H1 (cell line): ENCODE measurements around the gene GPC1. TPM values are rescaled to one million over a fixed set of nuclear protein-coding genes. Genes with fewer than 3 reads are reported as not detected.

Source experiments
- BCL11A ChIP-seq, 2 experiments: IDR thresholded peaks; one replicate each; pipeline ENCODE4 v1.6.1; 2011; ENCODE audit warnings: low read depth in 2 of 2, low read length in 2 of 2, mild to moderate bottlenecking in 2 of 2
- CEBPB ChIP-seq: IDR thresholded peaks from 2 replicates; pipeline ENCODE4 v1.6.1; 2012; ENCODE audit warnings: low read depth, low read length
- EP300 ChIP-seq, 2 experiments: IDR thresholded peaks; 1 replicate in 1 of 2; 2 replicates in 1 of 2; pipeline ENCODE4 v1.6.1; 2011 to 2012; ENCODE audit warnings: low read depth in 2 of 2, low read length in 2 of 2, mild to moderate bottlenecking in 2 of 2, borderline replicate concordance in 1 of 2, inconsistent platforms in 1 of 2, moderate library complexity in 1 of 2
- KDM5A ChIP-seq: fragments of 200-600 bp; IDR thresholded peaks from 2 replicates; pipeline ENCODE4 v1.7.1; 2012; ENCODE audit warnings: mild to moderate bottlenecking, low read length, inconsistent platforms, mixed read lengths
- NANOG ChIP-seq: IDR thresholded peaks from 2 replicates; pipeline ENCODE4 v1.6.1; 2011; ENCODE audit warnings: low read length, low read depth, mild to moderate bottlenecking, inconsistent platforms; ENCODE audit not compliant: insufficient read depth, poor library complexity, severe bottlenecking
- NRF1 ChIP-seq: IDR thresholded peaks from 2 replicates; pipeline ENCODE4 v1.6.1; 2011; ENCODE audit warnings: mild to moderate bottlenecking, low read depth, low read length, improper control_type of control experiment
- PHF8 ChIP-seq: fragments of 200-600 bp; sonication (generic); conservative IDR thresholded peaks from 2 replicates; pipeline ENCODE4 v1.7.1; 2012; ENCODE audit warnings: low read depth, mild to moderate bottlenecking, inconsistent platforms, low read length, moderate library complexity
- SIN3A ChIP-seq, 2 experiments: IDR thresholded peaks in 1 of 2; conservative IDR thresholded peaks in 1 of 2; 2 replicates each; pipeline ENCODE4 v1.6.1; 2011 to 2012; ENCODE audit warnings: low read length in 2 of 2, improper control_type of control experiment in 1 of 2, low read depth in 1 of 2, mild to moderate bottlenecking in 1 of 2
- polyA plus RNA-seq, 7 experiments: library from polyadenylated mRNA; depleted of rRNA in 3 of 7; stranded (reverse) in 5 of 7; unstranded in 2 of 7; fragments of >200 nt in 5 of 7; fragments of 200-250 nt in 2 of 7; gene quantifications; 1 replicate in 5 of 7; 2 replicates in 1 of 7; 4 replicates in 1 of 7; pipeline versions ENCODE4 v1.2.1 to v1.2.3, GENCODE V29; 2011 to 2013; ENCODE audit warnings: missing spikeins in 2 of 7, mixed read lengths in 2 of 7
- total RNA-seq: library from RNA; stranded (reverse); fragmentation: NEBNext Ultra II Directional; extraction: Animal tissue kit (Norgen Biotek cat#: 25700); gene quantifications from 2 replicates; pipeline ENCODE4 v1.2.1, GENCODE V29; 2021

Gene GPC1
- total and polyA plus RNA-seq, 2 of the 8 experiments (the other 6 are each of a cell fraction or from before 2014, with no cell fraction given), result 21.9 to 28.3 TPM

DNA sequence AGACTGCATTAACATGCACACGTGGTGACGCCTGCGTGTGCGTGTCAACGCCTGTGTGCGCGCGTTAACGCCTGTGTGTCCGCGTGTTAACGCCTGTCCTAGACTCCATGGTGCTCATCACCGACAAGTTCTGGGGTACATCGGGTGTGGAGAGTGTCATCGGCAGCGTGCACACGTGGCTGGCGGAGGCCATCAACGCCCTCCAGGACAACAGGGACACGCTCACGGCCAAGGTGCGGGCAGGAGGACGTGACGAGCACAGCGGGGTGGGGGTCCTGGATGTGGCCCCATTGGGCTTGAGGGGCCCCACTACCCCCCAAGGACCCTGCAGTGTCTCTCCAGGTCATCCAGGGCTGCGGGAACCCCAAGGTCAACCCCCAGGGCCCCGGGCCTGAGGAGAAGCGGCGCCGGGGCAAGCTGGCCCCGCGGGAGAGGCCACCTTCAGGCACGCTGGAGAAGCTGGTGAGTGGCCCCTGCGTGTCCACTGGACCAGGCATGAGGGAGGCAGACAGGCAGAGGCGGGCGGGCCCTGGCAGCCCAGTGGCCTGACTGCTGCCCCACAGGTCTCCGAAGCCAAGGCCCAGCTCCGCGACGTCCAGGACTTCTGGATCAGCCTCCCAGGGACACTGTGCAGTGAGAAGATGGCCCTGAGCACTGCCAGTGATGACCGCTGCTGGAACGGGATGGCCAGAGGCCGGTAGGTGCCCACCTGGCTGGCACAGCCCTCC, 29.2 kb downstream of the GPC1 start (continued):
- TF ChIP-seq NANOG (no peak), CEBPB (no peak), NRF1 (no peak), SIN3A (conservative IDR thresholded peaks at IDR 0.05 in 1 of 2, IDR thresholded peaks at IDR 0.05 in 1 of 2; ENCODE audit: low read depth in 1 of 2, low read length in 2 of 2) (no peak), BCL11A (IDR thresholded peaks at IDR 0.05; ENCODE audit: low read depth in 2 of 2, low read length in 2 of 2) (no peak), PHF8 (no peak), EP300 (IDR thresholded peaks at IDR 0.05; ENCODE audit: borderline replicate concordance in 1 of 2, low read depth in 2 of 2, low read length in 2 of 2) (no peak), KDM5A (no peak)
